IPS-15b (cell line): ENCODE data around the gene PEG3.

ENCODE experiments used
- H3K27me3 ChIP-seq: one replicate; pipeline ENCODE4 v1.6.1; 2013; ENCODE audit warnings: low read length; ENCODE audit not compliant: control insufficient read depth, insufficient read depth
- H3K36me3 ChIP-seq: one replicate; pipeline ENCODE4 v1.6.1; 2013; ENCODE audit warnings: low read length; ENCODE audit not compliant: control insufficient read depth, insufficient read depth
- H3K4me1 ChIP-seq: one replicate; pipeline ENCODE4 v1.6.1; 2013; ENCODE audit warnings: mild to moderate bottlenecking, low read length; ENCODE audit not compliant: control insufficient read depth, insufficient read depth
- H3K4me3 ChIP-seq: one replicate; pipeline ENCODE4 v1.5.1; 2013; ENCODE audit warnings: low read depth, low read length
- H3K9ac ChIP-seq: one replicate; pipeline ENCODE4 v1.6.1; 2013; ENCODE audit warnings: low read depth, mild to moderate bottlenecking, low read length
- H3K9me3 ChIP-seq: one replicate; pipeline ENCODE4 v1.6.1; 2013; ENCODE audit warnings: mild to moderate bottlenecking, low read length; ENCODE audit not compliant: control insufficient read depth, insufficient read depth

The PEG3 gene

GRCh38 chr19:56838024-56838908 lies 2.3 kb downstream of the PEG3 start:
- no peaks in the 10 kb centered on the region for H3K36me3 ChIP-seq
- no peak overlapping the region for H3K4me3 ChIP-seq
- H3K9me3 ChIP-seq: peaks cover 30% of the 10 kb centered on the region
- no peaks in the 10 kb centered on the region for H3K27me3 ChIP-seq
- H3K9ac ChIP-seq: no peak overlapping the region
- no peaks in the 10 kb centered on the region for H3K4me1 ChIP-seq

- H3K4me3 ChIP-seq: no peak overlapping the region
- H3K9ac ChIP-seq: no peak overlapping the region
- peaks cover 35% of the 10 kb centered on the region for H3K9me3 ChIP-seq
- no peaks in the 10 kb centered on the region for H3K36me3 ChIP-seq
- H3K27me3 ChIP-seq: no peaks in the 10 kb centered on the region
- H3K4me1 ChIP-seq: no peaks in the 10 kb centered on the region
These were observed 3.0 kb downstream of the PEG3 start for GRCh38 chr19:56837492-56838023.

GRCh38 chr19:56837004-56837403 lies 3.5 kb downstream of the PEG3 start:
- no peak overlapping the region for H3K9ac ChIP-seq
- no peaks in the 10 kb centered on the region for H3K27me3 ChIP-seq
- no peak overlapping the region for H3K4me3 ChIP-seq
- H3K4me1 ChIP-seq: no peaks in the 10 kb centered on the region
- H3K9me3 ChIP-seq: peaks cover 39% of the 10 kb centered on the region
- no peaks in the 10 kb centered on the region for H3K36me3 ChIP-seq

- H3K27me3 ChIP-seq: no peaks in the 10 kb centered on the region
- H3K9me3 ChIP-seq: peaks cover 37% of the 10 kb centered on the region
- no peaks in the 10 kb centered on the region for H3K4me1 ChIP-seq
- no peak overlapping the region for H3K9ac ChIP-seq
- no peaks in the 10 kb centered on the region for H3K36me3 ChIP-seq
- H3K4me3 ChIP-seq: no peak overlapping the region
These were observed 4.5 kb downstream of the PEG3 start for GRCh38 chr19:56836059-56836458.

- no peaks in the 10 kb centered on the region for H3K4me1 ChIP-seq
- H3K36me3 ChIP-seq: no peaks in the 10 kb centered on the region
- no peak overlapping the region for H3K9ac ChIP-seq
- H3K4me3 ChIP-seq: no peak overlapping the region
- H3K9me3 ChIP-seq: peaks cover 37% of the 10 kb centered on the region
- no peaks in the 10 kb centered on the region for H3K27me3 ChIP-seq
These were observed 5.1 kb downstream of the PEG3 start for GRCh38 chr19:56835401-56835800.

GRCh38 chr19:56834564-56835375 lies 5.8 kb downstream of the PEG3 start:
- Histone ChIP-seq H3K36me3 (no peaks in the 10 kb centered on the region), H3K9me3 (peaks cover 39% of the 10 kb centered on the region), H3K4me1 (no peaks in the 10 kb centered on the region), H3K4me3 (no peak overlapping the region), H3K9ac (no peak overlapping the region), H3K27me3 (no peaks in the 10 kb centered on the region)

- no peaks in the 10 kb centered on the region for H3K4me1 ChIP-seq
- no peak overlapping the region for H3K4me3 ChIP-seq
- H3K36me3 ChIP-seq: no peaks in the 10 kb centered on the region
- H3K9ac ChIP-seq: no peak overlapping the region
- no peaks in the 10 kb centered on the region for H3K27me3 ChIP-seq
- H3K9me3 ChIP-seq: peaks cover 45% of the 10 kb centered on the region
These were observed 8.1 kb downstream of the PEG3 start for GRCh38 chr19:56832352-56832928.

- no peaks in the 10 kb centered on the region for H3K27me3 ChIP-seq
- H3K4me3 ChIP-seq: no peak overlapping the region
- no peaks in the 10 kb centered on the region for H3K4me1 ChIP-seq
- no peak overlapping the region for H3K9ac ChIP-seq
- H3K36me3 ChIP-seq: no peaks in the 10 kb centered on the region
- peaks cover 49% of the 10 kb centered on the region for H3K9me3 ChIP-seq
These were observed 9.3 kb downstream of the PEG3 start for GRCh38 chr19:56831255-56831654.

GRCh38 chr19:56829596-56829995 lies 10.9 kb downstream of the PEG3 start:
- no peaks in the 10 kb centered on the region for H3K36me3 ChIP-seq
- H3K4me3 ChIP-seq: no peak overlapping the region
- H3K4me1 ChIP-seq: no peaks in the 10 kb centered on the region
- no peak overlapping the region for H3K9ac ChIP-seq
- peaks cover 49% of the 10 kb centered on the region for H3K9me3 ChIP-seq
- no peaks in the 10 kb centered on the region for H3K27me3 ChIP-seq

GRCh38 chr19:56827708-56828107 lies 12.8 kb downstream of the PEG3 start:
- H3K4me3 ChIP-seq: no peak overlapping the region
- H3K4me1 ChIP-seq: no peaks in the 10 kb centered on the region
- no peaks in the 10 kb centered on the region for H3K27me3 ChIP-seq
- H3K36me3 ChIP-seq: no peaks in the 10 kb centered on the region
- H3K9me3 ChIP-seq: peaks cover 47% of the 10 kb centered on the region
- H3K9ac ChIP-seq: no peak overlapping the region

GRCh38 chr19:56823956-56824355 lies 16.6 kb downstream of the PEG3 start:
- Histone ChIP-seq H3K9ac (no peak overlapping the region), H3K27me3 (no peaks in the 10 kb centered on the region), H3K4me1 (no peaks in the 10 kb centered on the region), H3K4me3 (no peak overlapping the region), H3K9me3 (peaks cover 49% of the 10 kb centered on the region), H3K36me3 (peaks cover 2% of the 10 kb centered on the region)
